ENCODE measurements around the gene TP53AIP1.

TP53AIP1 gene

GRCh38 chr11:128963744-128964325 lies 21.2 kb upstream of the TP53AIP1 start:
- Histone ChIP-seq H3K4me3 (ENCODE audit: low read depth, low read length) (no peak overlapping the region), H3K27me3 (replicated peaks) (no peaks in the 10 kb centered on the region), H3K27ac (no peak overlapping the region), H3K36me3 (replicated peaks) (no peaks in the 10 kb centered on the region)
- no peak for DNase-seq
- TF ChIP-seq CTCF (IDR thresholded peaks at IDR 0.05; ENCODE audit: low read depth, low read length, missing control alignments) = no peak
- in situ Hi-C loops (cut with HindIII; ENCODE audit: low pct_ligation_motif_present, low sequenced_read_pairs) = no loop called here

GRCh38 chr11:128962896-128963295 lies 20.2 kb upstream of the TP53AIP1 start:
- no peak for DNase-seq
- no peaks in the 10 kb centered on the region for H3K36me3 ChIP-seq (replicated peaks)
- in situ Hi-C loops (cut with HindIII; ENCODE audit: low pct_ligation_motif_present, low sequenced_read_pairs) = no loop called here
- TF ChIP-seq CTCF (IDR thresholded peaks at IDR 0.05; ENCODE audit: low read depth, low read length, missing control alignments) = no peak
- H3K27me3 ChIP-seq (replicated peaks) = no peaks in the 10 kb centered on the region
- H3K27ac ChIP-seq = no peak overlapping the region
- H3K4me3 ChIP-seq (ENCODE audit: low read depth, low read length) = no peak overlapping the region

GRCh38 chr11:128961645-128962044 lies 19.0 kb upstream of the TP53AIP1 start:
- Histone ChIP-seq H3K36me3 (replicated peaks) (no peaks in the 10 kb centered on the region), H3K27me3 (replicated peaks) (no peaks in the 10 kb centered on the region), H3K27ac (no peak overlapping the region), H3K4me3 (ENCODE audit: low read depth, low read length) (no peak overlapping the region)
- in situ Hi-C loops (cut with HindIII; ENCODE audit: low pct_ligation_motif_present, low sequenced_read_pairs) = no loop called here
- no peak for TF ChIP-seq CTCF (IDR thresholded peaks at IDR 0.05; ENCODE audit: low read depth, low read length, missing control alignments)
- DNase-seq = no peak

GRCh38 chr11:128957202-128957482 lies 14.5 kb upstream of the TP53AIP1 start:
- no peaks in the 10 kb centered on the region for H3K27me3 ChIP-seq (replicated peaks)
- in situ Hi-C loops (cut with HindIII; ENCODE audit: low pct_ligation_motif_present, low sequenced_read_pairs) = no loop called here
- no peak for DNase-seq
- H3K27ac ChIP-seq = no peak overlapping the region
- TF ChIP-seq CTCF (IDR thresholded peaks at IDR 0.05; ENCODE audit: low read depth, low read length, missing control alignments) = no peak
- no peaks in the 10 kb centered on the region for H3K36me3 ChIP-seq (replicated peaks)
- no peak overlapping the region for H3K4me3 ChIP-seq (ENCODE audit: low read depth, low read length)

- Histone ChIP-seq H3K27me3 (replicated peaks) (no peaks in the 10 kb centered on the region), H3K27ac (no peak overlapping the region), H3K4me3 (ENCODE audit: low read depth, low read length) (no peak overlapping the region), H3K36me3 (replicated peaks) (no peaks in the 10 kb centered on the region)
- in situ Hi-C loops (cut with HindIII; ENCODE audit: low pct_ligation_motif_present, low sequenced_read_pairs) = no loop called here
- peak; percentile 59 for TF ChIP-seq CTCF (IDR thresholded peaks at IDR 0.05; ENCODE audit: low read depth, low read length, missing control alignments)
- peak; percentile 75 for DNase-seq
Measured at GRCh38 chr11:128956401-128957201, 13.9 kb upstream of the TP53AIP1 start.

GRCh38 chr11:128955636-128956035 lies 13.0 kb upstream of the TP53AIP1 start:
- no peak for DNase-seq
- in situ Hi-C loops (cut with HindIII; ENCODE audit: low pct_ligation_motif_present, low sequenced_read_pairs) = no loop called here
- Histone ChIP-seq H3K27ac (no peak overlapping the region), H3K27me3 (replicated peaks) (no peaks in the 10 kb centered on the region), H3K36me3 (replicated peaks) (no peaks in the 10 kb centered on the region), H3K4me3 (ENCODE audit: low read depth, low read length) (no peak overlapping the region)
- TF ChIP-seq CTCF (IDR thresholded peaks at IDR 0.05; ENCODE audit: low read depth, low read length, missing control alignments) = no peak

All from brain microvascular endothelial cell (primary cell).